Thoracic aorta (tissue), 2 donors: Measurements from ENCODE around the gene SERPINA6. TPM values are rescaled to one million over a fixed set of nuclear protein-coding genes. Genes with fewer than 3 reads are reported as not detected.

Source experiments
- ATAC-seq: fragments of 150-250 bp; one replicate; pipeline ENCODE4 v1.8.0; 2017; ENCODE audit warnings: low read depth; ENCODE audit not compliant: insufficient number of reproducible peaks, low FRiP score
- DNase-seq: peaks from one replicate; pipeline ENCODE4 v3.0.0-alpha.2; 2020; ENCODE audit warnings: low spot score
- H3K27ac ChIP-seq, 2 donors: fragments of 200-600 bp; sonication (generic); 1 replicate in 1 of 2; 2 replicates in 1 of 2; pipeline ENCODE4 v1.5.1; 2016; ENCODE audit warnings: mild to moderate bottlenecking in 2 of 2, moderate library complexity in 2 of 2
- H3K27me3 ChIP-seq: fragments of 200-600 bp; sonication (generic); replicated peaks from 2 replicates; pipeline ENCODE4 v1.6.0; 2016; ENCODE audit warnings: mild to moderate bottlenecking; ENCODE audit not compliant: insufficient read depth
- H3K36me3 ChIP-seq: fragments of 200-600 bp; sonication (generic); one replicate; pipeline ENCODE4 v1.5.1; 2016
- H3K4me1 ChIP-seq, 2 donors: fragments of 200-600 bp; sonication (generic); 1 replicate in 1 of 2; 2 replicates in 1 of 2; pipeline versions ENCODE4 v1.5.1 to v1.6.0; 2016; ENCODE audit warnings: low read depth in 2 of 2, mild to moderate bottlenecking in 1 of 2; ENCODE audit not compliant: control insufficient read depth in 1 of 2
- H3K4me3 ChIP-seq: fragments of 200-600 bp; sonication (generic); 2 replicates; pipeline ENCODE4 v1.5.1; 2016; ENCODE audit warnings: mild to moderate bottlenecking
- H3K9me3 ChIP-seq: fragments of 200-600 bp; sonication (generic); 2 replicates; pipeline ENCODE4 v1.5.1; 2016
- CTCF ChIP-seq: fragments of 200-600 bp; sonication (generic); IDR thresholded peaks from one replicate; pipeline ENCODE4 v1.5.1; 2019; ENCODE audit warnings: antibody characterized with exemption
- total RNA-seq, 2 donors: library from RNA; depleted of rRNA; stranded (reverse); fragments of >200 nt; gene quantifications; one replicate each; pipeline versions ENCODE4 v1.1.0 to v1.2.3, GENCODE V29; 2016

SERPINA6 gene
- total RNA-seq, 2 donors from 2014 or later = not detected

DNA sequence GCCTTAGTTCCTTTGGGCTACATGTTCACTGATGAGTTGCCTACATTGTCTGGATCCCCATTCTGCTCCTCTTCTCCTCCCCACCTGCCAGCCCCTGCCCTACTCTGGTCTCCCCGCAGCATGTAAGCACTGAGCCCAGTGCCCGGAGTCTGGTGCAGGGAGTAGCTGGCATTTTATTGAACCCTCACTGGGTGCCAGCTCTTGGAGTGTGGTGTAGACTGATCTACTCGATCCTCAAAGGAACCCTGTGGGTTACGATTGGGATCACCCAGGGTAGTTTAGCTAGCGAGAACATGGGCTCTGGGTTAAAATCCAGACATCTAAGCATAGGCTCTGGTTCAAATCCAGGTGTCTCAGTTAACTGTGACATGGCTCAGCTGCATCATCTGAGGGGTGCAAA is 8.3 kb upstream of the SERPINA6 start:
- Histone ChIP-seq H3K4me3 (no peak overlapping the region), H3K27ac (no peak overlapping the region), H3K9me3 (no peaks in the 10 kb centered on the region), H3K36me3 (no peaks in the 10 kb centered on the region), H3K27me3 (no peaks in the 10 kb centered on the region), H3K4me1 (no peaks in the 10 kb centered on the region)
- ATAC-seq (no peak), DNase-seq (no peak)
- TF ChIP-seq CTCF = no peak

- ATAC-seq (no peak), DNase-seq (no peak)
- Histone ChIP-seq H3K9me3 (no peaks in the 10 kb centered on the region), H3K4me1 (no peaks in the 10 kb centered on the region), H3K27me3 (no peaks in the 10 kb centered on the region), H3K36me3 (no peaks in the 10 kb centered on the region), H3K4me3 (no peak overlapping the region), H3K27ac (no peak overlapping the region)
- TF ChIP-seq CTCF = no peak
Observed at GRCh38 chr14:94330857-94331256, 7.7 kb upstream of the SERPINA6 start.

DNA sequence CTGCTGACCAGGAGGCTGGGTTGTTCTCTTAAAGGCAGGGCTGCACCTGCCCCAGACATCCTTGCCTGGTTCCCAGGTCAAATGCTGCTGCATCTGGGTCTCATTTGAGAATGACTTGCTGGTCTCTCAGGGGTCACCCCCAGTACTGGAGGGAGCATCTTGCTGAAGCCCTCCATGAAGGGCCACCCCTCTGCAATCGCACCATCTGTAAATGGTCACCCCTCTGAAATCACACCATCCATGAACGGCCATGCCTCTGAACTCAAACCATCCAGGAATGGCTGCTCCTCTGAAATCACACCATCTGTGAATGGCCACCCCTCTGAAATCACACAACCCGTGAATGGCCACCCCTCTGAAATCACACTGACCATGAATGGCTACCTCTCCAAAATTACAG is 7.3 kb upstream of the SERPINA6 start:
- H3K27me3 ChIP-seq = no peaks in the 10 kb centered on the region
- DNase-seq (no peak), ATAC-seq (no peak)

DNA sequence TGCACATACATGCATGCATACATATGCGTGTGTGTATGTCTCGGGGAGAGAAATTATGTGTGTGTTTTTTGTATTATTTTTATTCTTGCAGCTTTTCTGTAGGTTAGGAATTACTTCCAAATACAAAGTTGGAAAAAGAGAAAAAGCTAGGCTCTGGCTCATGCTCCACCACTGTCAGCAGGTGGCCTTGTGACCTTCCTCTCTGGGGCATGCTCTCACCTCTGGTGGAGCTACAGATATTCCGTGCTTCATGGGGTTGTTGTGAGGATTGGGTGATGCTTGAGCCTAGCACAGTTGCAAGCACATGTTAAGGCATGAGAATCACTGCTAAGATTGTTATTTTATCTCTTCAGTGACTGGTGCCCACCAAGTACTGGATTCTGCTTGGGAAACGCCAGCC is 6.7 kb upstream of the SERPINA6 start:
- Histone ChIP-seq H3K4me3 (no peak overlapping the region), H3K36me3 (no peaks in the 10 kb centered on the region), H3K27ac (no peak overlapping the region), H3K27me3 (no peaks in the 10 kb centered on the region), H3K4me1 (no peaks in the 10 kb centered on the region), H3K9me3 (no peaks in the 10 kb centered on the region)
- DNase-seq = no peak
- no peak for ATAC-seq
- no peak for TF ChIP-seq CTCF

More for the DNA sequence above, 7.3 kb upstream of the SERPINA6 start:
- H3K9me3 ChIP-seq = no peaks in the 10 kb centered on the region
- TF ChIP-seq CTCF = no peak
- no peak overlapping the region for H3K27ac ChIP-seq
- H3K36me3 ChIP-seq = no peaks in the 10 kb centered on the region
- no peaks in the 10 kb centered on the region for H3K4me1 ChIP-seq
- no peak overlapping the region for H3K4me3 ChIP-seq

DNA sequence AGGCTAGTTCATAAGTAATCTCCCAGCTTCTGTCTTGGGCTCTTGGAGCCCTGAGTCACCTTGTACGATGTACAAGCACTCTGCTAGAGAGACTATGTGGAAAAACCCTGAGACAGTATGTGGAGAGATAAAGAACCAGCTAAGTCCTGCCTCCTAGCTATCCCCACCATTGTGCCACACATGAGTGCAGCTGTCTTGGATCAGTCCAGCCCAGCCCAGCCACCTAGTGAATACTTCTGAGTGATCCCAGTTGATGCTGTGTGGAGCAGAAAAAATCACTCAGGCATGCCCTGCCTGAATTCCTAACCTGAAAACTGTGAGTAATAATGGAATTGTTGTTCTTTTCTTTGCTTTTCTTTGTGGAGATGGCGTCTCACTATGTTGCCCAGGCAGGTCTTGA is 5.1 kb upstream of the SERPINA6 start:
- Histone ChIP-seq H3K27ac (no peak overlapping the region), H3K27me3 (no peaks in the 10 kb centered on the region), H3K4me1 (no peaks in the 10 kb centered on the region), H3K36me3 (no peaks in the 10 kb centered on the region), H3K9me3 (no peaks in the 10 kb centered on the region), H3K4me3 (no peak overlapping the region)
- no peak for TF ChIP-seq CTCF
- no peak for DNase-seq
- ATAC-seq = no peak
